Neural progenitor cell (in vitro differentiated cells): ENCODE results near the gene CACNA2D4.

ENCODE experiments used
- EZH2 ChIP-seq: fragments of 200-600 bp; sonication (generic); IDR thresholded peaks from 2 replicates; pipeline ENCODE4 v1.6.1; 2017; ENCODE audit warnings: antibody characterized with exemption, mild to moderate bottlenecking, moderate library complexity
- EZH2phosphoT487 ChIP-seq: fragments of 200-600 bp; sonication (generic); IDR thresholded peaks from 2 replicates; pipeline ENCODE4 v1.6.1; 2017; ENCODE audit warnings: antibody characterized with exemption
- TF ChIP-seq, protein P1 (sequence below): fragments of 200-600 bp; sonication (generic); IDR thresholded peaks from 2 replicates; pipeline ENCODE4 v1.5.1; 2017; ENCODE audit warnings: antibody characterized with exemption, mild to moderate bottlenecking

- TF ChIP-seq, protein P1, sequence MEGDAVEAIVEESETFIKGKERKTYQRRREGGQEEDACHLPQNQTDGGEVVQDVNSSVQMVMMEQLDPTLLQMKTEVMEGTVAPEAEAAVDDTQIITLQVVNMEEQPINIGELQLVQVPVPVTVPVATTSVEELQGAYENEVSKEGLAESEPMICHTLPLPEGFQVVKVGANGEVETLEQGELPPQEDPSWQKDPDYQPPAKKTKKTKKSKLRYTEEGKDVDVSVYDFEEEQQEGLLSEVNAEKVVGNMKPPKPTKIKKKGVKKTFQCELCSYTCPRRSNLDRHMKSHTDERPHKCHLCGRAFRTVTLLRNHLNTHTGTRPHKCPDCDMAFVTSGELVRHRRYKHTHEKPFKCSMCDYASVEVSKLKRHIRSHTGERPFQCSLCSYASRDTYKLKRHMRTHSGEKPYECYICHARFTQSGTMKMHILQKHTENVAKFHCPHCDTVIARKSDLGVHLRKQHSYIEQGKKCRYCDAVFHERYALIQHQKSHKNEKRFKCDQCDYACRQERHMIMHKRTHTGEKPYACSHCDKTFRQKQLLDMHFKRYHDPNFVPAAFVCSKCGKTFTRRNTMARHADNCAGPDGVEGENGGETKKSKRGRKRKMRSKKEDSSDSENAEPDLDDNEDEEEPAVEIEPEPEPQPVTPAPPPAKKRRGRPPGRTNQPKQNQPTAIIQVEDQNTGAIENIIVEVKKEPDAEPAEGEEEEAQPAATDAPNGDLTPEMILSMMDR = no peak
- TF ChIP-seq EZH2phosphoT487 (no peak), EZH2 (no peak)
Observed at GRCh38 chr12:1881301-1881700, 37.2 kb downstream of the CACNA2D4 start.
